ENCODE measurements around the gene RAB35.

The RAB35 gene

GRCh38 chr12:120121343-120121742 lies 4.8 kb upstream of the RAB35 start:
- no peak overlapping the region for H3K27ac ChIP-seq (ENCODE audit: low read depth, low read length)

GRCh38 chr12:120119271-120119973 lies 2.9 kb upstream of the RAB35 start:
- H3K4me1 ChIP-seq (ENCODE audit: control insufficient read depth, low read length) = peaks cover 61% of the 10 kb centered on the region
- H3K4me3 ChIP-seq (ENCODE audit: low read length) = peak overlapping the region; percentile 96
- H4K20me1 ChIP-seq (ENCODE audit: control insufficient read depth, insufficient read depth, low read depth, low read length) = peaks cover 24% of the 10 kb centered on the region; the same call in 1 of the 2 replicates
- no peaks in the 10 kb centered on the region for H3K9me3 ChIP-seq (ENCODE audit: control insufficient read depth, insufficient read depth, low read length)
- peaks cover 45% of the 10 kb centered on the region for H3K36me3 ChIP-seq (ENCODE audit: control insufficient read depth, low read length)
- peaks cover 13% of the 10 kb centered on the region for H3F3A ChIP-seq (ENCODE audit: control insufficient read depth, insufficient read depth)
- peak overlapping the region; percentile 2; the same call in 1 of the 2 replicates for H3K27ac ChIP-seq (ENCODE audit: low read depth, low read length)
- peak overlapping the region; percentile 85 for H3K4me2 ChIP-seq (ENCODE audit: low read length)
- H3K79me2 ChIP-seq (ENCODE audit: control insufficient read depth, low read length) = peaks cover 46% of the 10 kb centered on the region
- no peaks in the 10 kb centered on the region for H3K9me2 ChIP-seq (replicated peaks; ENCODE audit: control insufficient read depth, low read length)
- no peaks in the 10 kb centered on the region for H3K27me3 ChIP-seq (ENCODE audit: control insufficient read depth, low read length)
- TF ChIP-seq CTCF (IDR thresholded peaks at IDR 0.05; ENCODE audit: low read depth, low read length, poor library complexity, severe bottlenecking) (no peak), EZH2phosphoT487 (IDR thresholded peaks at IDR 0.05; ENCODE audit: borderline replicate concordance, low read length) (no peak)

More at GRCh38 chr12:120121343-120121742, 4.8 kb upstream of the RAB35 start:
- Histone ChIP-seq H3K9me2 (replicated peaks; ENCODE audit: control insufficient read depth, low read length) (no peaks in the 10 kb centered on the region), H4K20me1 (ENCODE audit: control insufficient read depth, insufficient read depth, low read depth, low read length) (0 out of 2 replicates have a peak, but pooled peaks cover 13% of the 10 kb centered on the region), H3F3A (ENCODE audit: control insufficient read depth, insufficient read depth) (peaks cover 14% of the 10 kb centered on the region), H3K4me2 (ENCODE audit: low read length) (peak overlapping the region; percentile 35), H3K27me3 (ENCODE audit: control insufficient read depth, low read length) (no peaks in the 10 kb centered on the region), H3K4me3 (ENCODE audit: low read length) (no peak overlapping the region), H3K79me2 (ENCODE audit: control insufficient read depth, low read length) (peaks cover 28% of the 10 kb centered on the region), H3K36me3 (ENCODE audit: control insufficient read depth, low read length) (peaks cover 34% of the 10 kb centered on the region), H3K9me3 (ENCODE audit: control insufficient read depth, insufficient read depth, low read length) (no peaks in the 10 kb centered on the region), H3K4me1 (ENCODE audit: control insufficient read depth, low read length) (peaks cover 45% of the 10 kb centered on the region)
- no peak for TF ChIP-seq EZH2phosphoT487 (IDR thresholded peaks at IDR 0.05; ENCODE audit: borderline replicate concordance, low read length)

- H3K79me2 ChIP-seq (ENCODE audit: control insufficient read depth, low read length) = peaks cover 55% of the 10 kb centered on the region
- H3K4me2 ChIP-seq (ENCODE audit: low read length) = peak overlapping the region; percentile 85
- H4K20me1 ChIP-seq (ENCODE audit: control insufficient read depth, insufficient read depth, low read depth, low read length) = peaks cover 25% of the 10 kb centered on the region; the same call in 1 of the 2 replicates
- peaks cover 12% of the 10 kb centered on the region for H3F3A ChIP-seq (ENCODE audit: control insufficient read depth, insufficient read depth)
- peaks cover 54% of the 10 kb centered on the region for H3K36me3 ChIP-seq (ENCODE audit: control insufficient read depth, low read length)
- no peak for TF ChIP-seq EZH2phosphoT487 (IDR thresholded peaks at IDR 0.05; ENCODE audit: borderline replicate concordance, low read length)
- TF ChIP-seq CTCF (IDR thresholded peaks at IDR 0.05; ENCODE audit: low read depth, low read length, poor library complexity, severe bottlenecking) = no peak
- H3K9me3 ChIP-seq (ENCODE audit: control insufficient read depth, insufficient read depth, low read length) = no peaks in the 10 kb centered on the region
- peaks cover 64% of the 10 kb centered on the region for H3K4me1 ChIP-seq (ENCODE audit: control insufficient read depth, low read length)
- peak overlapping the region; percentile 77 for H3K27ac ChIP-seq (ENCODE audit: low read depth, low read length)
- H3K9me2 ChIP-seq (replicated peaks; ENCODE audit: control insufficient read depth, low read length) = no peaks in the 10 kb centered on the region
- no peaks in the 10 kb centered on the region for H3K27me3 ChIP-seq (ENCODE audit: control insufficient read depth, low read length)
- H3K4me3 ChIP-seq (ENCODE audit: low read length) = peak overlapping the region; percentile 96
Observed at GRCh38 chr12:120118321-120119061, 1.9 kb upstream of the RAB35 start.
